22Rv1 (cell line): ENCODE results near the gene P2RY14.

Experiments used
- CTCF ChIP-seq: fragments of 450-650 bp; IDR thresholded peaks from 2 replicates; pipeline ENCODE4 v1.5.1; 2017; ENCODE audit warnings: mild to moderate bottlenecking
- ZFX ChIP-seq: fragments of 450-650 bp; IDR thresholded peaks from 2 replicates; pipeline ENCODE4 v1.6.1; 2017; ENCODE audit warnings: antibody characterized with exemption, borderline replicate concordance

- TF ChIP-seq CTCF (no peak), ZFX (no peak)
Observed at GRCh38 chr3:151303751-151304150, 25.4 kb upstream of the P2RY14 start.
